ENCODE measurements around the gene HBS1L. TPM values are rescaled to one million over a fixed set of nuclear protein-coding genes. Genes with fewer than 3 reads are reported as not detected.

HBS1L gene
- total RNA-seq, 1 experiment from 2014 or later, result 95.4 TPM

GRCh38 chr6:135084916-135085269 is 30.3 kb upstream of the HBS1L start (continued):
- TF ChIP-seq AFF4 (CRISPR knock-in tag; IDR thresholded peaks at IDR 0.05; ENCODE audit: borderline replicate concordance) (no peak), SMAD3 (CRISPR knock-in tag; IDR thresholded peaks at IDR 0.05; ENCODE audit: borderline replicate concordance) (no peak), ZBTB21 (CRISPR knock-in tag; IDR thresholded peaks at IDR 0.05; ENCODE audit: borderline replicate concordance) (no peak), RELA (CRISPR knock-in tag; IDR thresholded peaks at IDR 0.05; ENCODE audit: borderline replicate concordance) (no peak), ZNF138 (CRISPR knock-in tag; conservative IDR thresholded peaks at IDR 0.05) (no peak), TP53 (CRISPR knock-in tag; IDR thresholded peaks at IDR 0.05) (no peak), E2F5 (CRISPR knock-in tag; IDR thresholded peaks at IDR 0.05) (no peak), ESRRA (CRISPR knock-in tag; IDR thresholded peaks at IDR 0.05; ENCODE audit: borderline replicate concordance) (no peak), HMGA2 (CRISPR knock-in tag; IDR thresholded peaks at IDR 0.05) (no peak), NFE2L1 (CRISPR knock-in tag; IDR thresholded peaks at IDR 0.05) (no peak), ATF1 (CRISPR knock-in tag; IDR thresholded peaks at IDR 0.05) (no peak), NFYB (CRISPR knock-in tag; conservative IDR thresholded peaks at IDR 0.05; ENCODE audit: low read depth) (no peak), TEAD1 (CRISPR knock-in tag; IDR thresholded peaks at IDR 0.05) (no peak)
- TF ChIP-seq, protein P1, sequence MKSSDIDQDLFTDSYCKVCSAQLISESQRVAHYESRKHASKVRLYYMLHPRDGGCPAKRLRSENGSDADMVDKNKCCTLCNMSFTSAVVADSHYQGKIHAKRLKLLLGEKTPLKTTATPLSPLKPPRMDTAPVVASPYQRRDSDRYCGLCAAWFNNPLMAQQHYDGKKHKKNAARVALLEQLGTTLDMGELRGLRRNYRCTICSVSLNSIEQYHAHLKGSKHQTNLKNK (CRISPR knock-in tag; IDR thresholded peaks at IDR 0.05), result no peak

GRCh38 chr6:135084001-135084915 is 29.6 kb upstream of the HBS1L start:
- Mint-ChIP-seq H3K4me3 (no peak overlapping the region), H3K27ac (no peak overlapping the region), H3K27me3 (ENCODE audit: low read depth) (no peaks in the 10 kb centered on the region), H3K36me3 (peaks cover 10% of the 10 kb centered on the region), H3K4me1 (peaks cover 4% of the 10 kb centered on the region; the same call in 1 of the 2 replicates), H3K9me3 (peaks cover 17% of the 10 kb centered on the region)
- ChIA-PET POLR2A (no interaction called here), CTCF (no interaction called here)
- ATAC-seq, result no peak
- no peak for DNase-seq (ENCODE audit: low spot score)
- TF ChIP-seq ZNF425 (CRISPR knock-in tag; conservative IDR thresholded peaks at IDR 0.05) (no peak), PRDM15 (CRISPR knock-in tag; IDR thresholded peaks at IDR 0.05) (no peak), E2F4 (CRISPR knock-in tag; IDR thresholded peaks at IDR 0.05; ENCODE audit: borderline replicate concordance, low read depth) (no peak), ATF1 (CRISPR knock-in tag; IDR thresholded peaks at IDR 0.05) (no peak), RORB (CRISPR knock-in tag; IDR thresholded peaks at IDR 0.05) (no peak), KAT7 (CRISPR knock-in tag; IDR thresholded peaks at IDR 0.05; ENCODE audit: borderline replicate concordance) (no peak), SMAD4 (CRISPR knock-in tag; IDR thresholded peaks at IDR 0.05) (no peak)
- TF ChIP-seq, protein P2, sequence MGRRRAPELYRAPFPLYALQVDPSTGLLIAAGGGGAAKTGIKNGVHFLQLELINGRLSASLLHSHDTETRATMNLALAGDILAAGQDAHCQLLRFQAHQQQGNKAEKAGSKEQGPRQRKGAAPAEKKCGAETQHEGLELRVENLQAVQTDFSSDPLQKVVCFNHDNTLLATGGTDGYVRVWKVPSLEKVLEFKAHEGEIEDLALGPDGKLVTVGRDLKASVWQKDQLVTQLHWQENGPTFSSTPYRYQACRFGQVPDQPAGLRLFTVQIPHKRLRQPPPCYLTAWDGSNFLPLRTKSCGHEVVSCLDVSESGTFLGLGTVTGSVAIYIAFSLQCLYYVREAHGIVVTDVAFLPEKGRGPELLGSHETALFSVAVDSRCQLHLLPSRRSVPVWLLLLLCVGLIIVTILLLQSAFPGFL (CRISPR knock-in tag; IDR thresholded peaks at IDR 0.05; ENCODE audit: borderline replicate concordance), result no peak

Data from WTC11 (cell line).